ENCODE results near the gene PSMC2. TPM values are rescaled to one million over a fixed set of nuclear protein-coding genes. Genes with fewer than 3 reads are reported as not detected.

PSMC2 gene
- total and polyA plus RNA-seq, 4 donors, result 92.2 to 158 (median 97.1) TPM

DNA sequence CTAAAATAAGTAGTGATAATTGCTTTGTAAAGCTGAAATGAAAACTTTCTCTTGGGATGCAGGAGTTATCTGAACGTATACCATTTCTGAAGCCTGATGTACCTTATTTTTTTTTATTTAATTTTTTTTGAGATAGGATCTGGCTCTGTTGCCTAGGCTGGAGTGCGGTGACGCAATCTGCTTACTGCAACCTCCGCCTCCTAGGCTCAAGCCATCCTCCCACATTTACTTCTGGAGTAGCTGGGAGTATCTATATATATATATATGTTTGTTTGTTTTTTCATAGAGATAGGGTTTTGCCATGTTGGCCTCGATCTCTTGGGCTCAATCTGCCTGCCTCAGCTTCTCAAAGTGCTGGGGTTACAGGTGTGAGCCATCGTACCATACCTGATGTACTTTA, 47.8 kb upstream of the PSMC2 start:
- no peak overlapping the region for H3K27ac ChIP-seq (ENCODE audit: low read depth in 1 of 2, low read length in 2 of 2)
- peaks cover 1 to 21% (median 18%) of the 10 kb centered on the region in 4 donors for H3K4me1 ChIP-seq (ENCODE audit: control insufficient read depth in 4 of 4, insufficient read depth in 4 of 4, low read length in 3 of 4)
- no peak overlapping the region for H3K9ac ChIP-seq (ENCODE audit: low read depth in 1 of 2, low read length in 2 of 2)
- H3K36me3 ChIP-seq (ENCODE audit: control insufficient read depth in 4 of 4, insufficient read depth in 3 of 4, low read depth in 1 of 4, low read length in 3 of 4), result peaks cover 1 to 45% (median 35%) of the 10 kb centered on the region in 4 donors
- no peaks in the 10 kb centered on the region for H3K9me3 ChIP-seq (ENCODE audit: control insufficient read depth in 4 of 4, low read length in 3 of 4)
- H3K27me3 ChIP-seq (ENCODE audit: control insufficient read depth in 4 of 4, insufficient read depth in 4 of 4, low read length in 3 of 4), result no peaks in the 10 kb centered on the region
- WGBS, result 94% methylated on average over 6 of the region's 6 CpGs
- TF ChIP-seq JUND (IDR thresholded peaks at IDR 0.05) (no peak), YY1 (IDR thresholded peaks at IDR 0.05) (no peak), GABPA (IDR thresholded peaks at IDR 0.05 in 1 of 2, conservative IDR thresholded peaks at IDR 0.05 in 1 of 2) (no peak), SP1 (IDR thresholded peaks at IDR 0.05) (no peak), RAD21 (IDR thresholded peaks at IDR 0.05) (no peak), NR2F2 (IDR thresholded peaks at IDR 0.05) (no peak), FOXA1 (IDR thresholded peaks at IDR 0.05) (no peak), ZBTB33 (IDR thresholded peaks at IDR 0.05) (no peak), RXRA (IDR thresholded peaks at IDR 0.05) (no peak), FOXA2 (IDR thresholded peaks at IDR 0.05) (no peak)
- TF ChIP-seq, protein P1, sequence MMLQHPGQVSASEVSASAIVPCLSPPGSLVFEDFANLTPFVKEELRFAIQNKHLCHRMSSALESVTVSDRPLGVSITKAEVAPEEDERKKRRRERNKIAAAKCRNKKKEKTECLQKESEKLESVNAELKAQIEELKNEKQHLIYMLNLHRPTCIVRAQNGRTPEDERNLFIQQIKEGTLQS (IDR thresholded peaks at IDR 0.05), result no peak
- TF ChIP-seq, protein P2, sequence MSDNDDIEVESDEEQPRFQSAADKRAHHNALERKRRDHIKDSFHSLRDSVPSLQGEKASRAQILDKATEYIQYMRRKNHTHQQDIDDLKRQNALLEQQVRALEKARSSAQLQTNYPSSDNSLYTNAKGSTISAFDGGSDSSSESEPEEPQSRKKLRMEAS (IDR thresholded peaks at IDR 0.05), result no peak
- DNase-seq (ENCODE audit: low spot score), result no peak
- no peak overlapping the region for H3K4me3 ChIP-seq (ENCODE audit: low read depth in 1 of 3, low read length in 3 of 3)

GRCh38 chr7:103301441-103301840, 46.0 kb upstream of the PSMC2 start:
- Histone ChIP-seq H3K27me3 (ENCODE audit: control insufficient read depth in 4 of 4, insufficient read depth in 4 of 4, low read length in 3 of 4) (no peaks in the 10 kb centered on the region), H3K9me3 (ENCODE audit: control insufficient read depth in 4 of 4, low read length in 3 of 4) (no peaks in the 10 kb centered on the region), H3K27ac (ENCODE audit: low read depth in 1 of 2, low read length in 2 of 2) (no peak overlapping the region), H3K4me1 (ENCODE audit: control insufficient read depth in 4 of 4, insufficient read depth in 4 of 4, low read length in 3 of 4) (peaks cover 1 to 21% (median 18%) of the 10 kb centered on the region in 4 donors), H3K36me3 (ENCODE audit: control insufficient read depth in 4 of 4, insufficient read depth in 3 of 4, low read depth in 1 of 4, low read length in 3 of 4) (peaks cover 1 to 62% (median 45%) of the 10 kb centered on the region in 4 donors), H3K4me3 (ENCODE audit: low read depth in 1 of 3, low read length in 3 of 3) (no peak overlapping the region), H3K9ac (ENCODE audit: low read depth in 1 of 2, low read length in 2 of 2) (no peak overlapping the region)
- TF ChIP-seq YY1 (IDR thresholded peaks at IDR 0.05), result no peak
- TF ChIP-seq, protein P2 (IDR thresholded peaks at IDR 0.05), result no peak
- TF ChIP-seq TAF1 (conservative IDR thresholded peaks at IDR 0.05), result no peak
- no peak for TF ChIP-seq HNF4G (IDR thresholded peaks at IDR 0.05)
- TF ChIP-seq RAD21 (IDR thresholded peaks at IDR 0.05), result no peak
- TF ChIP-seq FOXA1 (IDR thresholded peaks at IDR 0.05), result no peak
- no peak for TF ChIP-seq EGR1 (IDR thresholded peaks at IDR 0.05; ENCODE audit: low read depth in 2 of 2)
- TF ChIP-seq, protein P1 (IDR thresholded peaks at IDR 0.05), result no peak
- no peak for TF ChIP-seq RXRA (IDR thresholded peaks at IDR 0.05)
- TF ChIP-seq FOXA2 (IDR thresholded peaks at IDR 0.05), result no peak
- no peak for TF ChIP-seq SP1 (IDR thresholded peaks at IDR 0.05)
- TF ChIP-seq HNF4A (conservative IDR thresholded peaks at IDR 0.05), result no peak
- TF ChIP-seq, protein P3, sequence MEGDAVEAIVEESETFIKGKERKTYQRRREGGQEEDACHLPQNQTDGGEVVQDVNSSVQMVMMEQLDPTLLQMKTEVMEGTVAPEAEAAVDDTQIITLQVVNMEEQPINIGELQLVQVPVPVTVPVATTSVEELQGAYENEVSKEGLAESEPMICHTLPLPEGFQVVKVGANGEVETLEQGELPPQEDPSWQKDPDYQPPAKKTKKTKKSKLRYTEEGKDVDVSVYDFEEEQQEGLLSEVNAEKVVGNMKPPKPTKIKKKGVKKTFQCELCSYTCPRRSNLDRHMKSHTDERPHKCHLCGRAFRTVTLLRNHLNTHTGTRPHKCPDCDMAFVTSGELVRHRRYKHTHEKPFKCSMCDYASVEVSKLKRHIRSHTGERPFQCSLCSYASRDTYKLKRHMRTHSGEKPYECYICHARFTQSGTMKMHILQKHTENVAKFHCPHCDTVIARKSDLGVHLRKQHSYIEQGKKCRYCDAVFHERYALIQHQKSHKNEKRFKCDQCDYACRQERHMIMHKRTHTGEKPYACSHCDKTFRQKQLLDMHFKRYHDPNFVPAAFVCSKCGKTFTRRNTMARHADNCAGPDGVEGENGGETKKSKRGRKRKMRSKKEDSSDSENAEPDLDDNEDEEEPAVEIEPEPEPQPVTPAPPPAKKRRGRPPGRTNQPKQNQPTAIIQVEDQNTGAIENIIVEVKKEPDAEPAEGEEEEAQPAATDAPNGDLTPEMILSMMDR (IDR thresholded peaks at IDR 0.05; ENCODE audit: low read depth, low read length, missing input control), result no peak
- no peak for DNase-seq (ENCODE audit: low spot score)
- WGBS, result 75% methylated on average over 2 of the region's 2 CpGs
